PC-3 (cell line): ENCODE measurements around the gene TIGD6. TPM values are rescaled to one million over a fixed set of nuclear protein-coding genes. Genes with fewer than 3 reads are reported as not detected.

Experiments used
- ATAC-seq: fragments of 200-7000 bp; cut with Tn5 transposase; 2 replicates; pipeline ENCODE4 v1.9.1; 2020; ENCODE audit warnings: mild to moderate bottlenecking, moderate library complexity
- BruUV-seq: library from RNA; stranded (reverse); fragments of 400-500 nt; replicated peaks from 2 replicates; lab custom pipeline; 2021; lab: Mats Ljungman, UMichigan
- CTCF ChIA-PET: fragments of 300-600 bp; sonication (Branson Sonifier 250); formaldehyde crosslinking; loops from one replicate; lab custom pipeline; 2022; ENCODE audit warnings: antibody characterized with exemption; lab: Charles Lee
- POLR2A ChIA-PET: fragments of 300-600 bp; sonication (Branson Sonifier 250); formaldehyde crosslinking; loops from one replicate; lab custom pipeline; 2022; ENCODE audit warnings: antibody characterized with exemption; ENCODE audit not compliant: unreplicated experiment; lab: Charles Lee
- DNase-seq: peaks from one replicate; pipeline ENCODE4 v3.0.0-alpha.2; 2015
- H2AFZ ChIP-seq: fragments of 300-600 bp; sonication (generic); 2 replicates; pipeline ENCODE4 v1.6.0; 2016; ENCODE audit warnings: antibody characterized with exemption, low read length
- H3F3A ChIP-seq: fragments of 300-600 bp; sonication (generic); one replicate; pipeline ENCODE4 v1.6.0; 2017; ENCODE audit warnings: antibody characterized with exemption, low read length, control low read depth, mild to moderate bottlenecking; ENCODE audit not compliant: unreplicated experiment
- H3K27ac ChIP-seq: fragments of 300-600 bp; sonication (generic); 2 replicates; pipeline ENCODE4 v1.5.1; 2016; ENCODE audit warnings: mild to moderate bottlenecking, low read length
- H3K27me3 ChIP-seq: fragments of 300-600 bp; sonication (generic); 2 replicates; pipeline ENCODE4 v1.6.1; 2016; ENCODE audit warnings: low read length, mixed read lengths
- H3K36me3 ChIP-seq: fragments of 300-600 bp; sonication (generic); 2 replicates; pipeline ENCODE4 v1.6.1; 2016; ENCODE audit warnings: low read depth, mixed run types, low read length, mixed read lengths
- H3K4me1 ChIP-seq: fragments of 300-600 bp; sonication (generic); 2 replicates; pipeline ENCODE4 v1.5.1; 2016; ENCODE audit warnings: low read length; ENCODE audit not compliant: insufficient read depth
- H3K4me2 ChIP-seq: fragments of 300-600 bp; sonication (generic); 2 replicates; pipeline ENCODE4 v1.6.0; 2016; ENCODE audit warnings: low read length
- H3K4me3 ChIP-seq: fragments of 300-600 bp; sonication (generic); 2 replicates; pipeline ENCODE4 v1.5.1; 2016; ENCODE audit warnings: mild to moderate bottlenecking, low read length, mixed read lengths
- H3K79me2 ChIP-seq: fragments of 300-600 bp; sonication (generic); 2 replicates; pipeline ENCODE4 v1.6.1; 2017; ENCODE audit warnings: low read length, mixed read lengths
- H3K9ac ChIP-seq: fragments of 300-600 bp; sonication (generic); 2 replicates; pipeline ENCODE4 v1.6.0; 2016; ENCODE audit warnings: mild to moderate bottlenecking, low read length
- H3K9me2 ChIP-seq: fragments of 300-600 bp; sonication (generic); replicated peaks from 2 replicates; pipeline ENCODE4 v1.6.1; 2016; ENCODE audit warnings: mixed run types, low read length, mixed read lengths
- H3K9me3 ChIP-seq: fragments of 300-600 bp; sonication (generic); 2 replicates; pipeline ENCODE4 v1.6.1; 2016; ENCODE audit warnings: low read length, mixed read lengths
- H4K20me1 ChIP-seq: fragments of 300-600 bp; sonication (generic); 2 replicates; pipeline ENCODE4 v1.6.1; 2016; ENCODE audit warnings: low read length, mixed read lengths
- EZH2 ChIP-seq: fragments of 300-600 bp; sonication (generic); IDR thresholded peaks from one replicate; pipeline ENCODE4 v1.6.1; 2017; ENCODE audit warnings: antibody characterized with exemption, mild to moderate bottlenecking, low read length; ENCODE audit not compliant: unreplicated experiment
- EZH2phosphoT487 ChIP-seq: fragments of 300-600 bp; sonication (generic); IDR thresholded peaks from 2 replicates; pipeline ENCODE4 v1.6.1; 2018; ENCODE audit warnings: mild to moderate bottlenecking, antibody characterized with exemption, low read length, borderline replicate concordance
- intact Hi-C: fragments of 100-400 bp; cut with micrococcal nuclease; formaldehyde crosslinking; loops from 2 replicates; pipeline ENCODE4 v1.9.0; 2023
- total RNA-seq: library from RNA; depleted of rRNA; stranded (reverse); fragments of >200 nt; gene quantifications from 2 replicates; pipeline ENCODE4 v1.2.3, GENCODE V29; 2014
- TF ChIP-seq, protein P1 (sequence below): fragments of 300-600 bp; sonication (generic); conservative IDR thresholded peaks from 2 replicates; pipeline ENCODE4 v1.5.1; 2017; ENCODE audit warnings: antibody characterized with exemption, low read depth, mild to moderate bottlenecking, low read length

Gene TIGD6
- total RNA-seq, 1 experiment from 2014 or later: 3.8 TPM

DNA sequence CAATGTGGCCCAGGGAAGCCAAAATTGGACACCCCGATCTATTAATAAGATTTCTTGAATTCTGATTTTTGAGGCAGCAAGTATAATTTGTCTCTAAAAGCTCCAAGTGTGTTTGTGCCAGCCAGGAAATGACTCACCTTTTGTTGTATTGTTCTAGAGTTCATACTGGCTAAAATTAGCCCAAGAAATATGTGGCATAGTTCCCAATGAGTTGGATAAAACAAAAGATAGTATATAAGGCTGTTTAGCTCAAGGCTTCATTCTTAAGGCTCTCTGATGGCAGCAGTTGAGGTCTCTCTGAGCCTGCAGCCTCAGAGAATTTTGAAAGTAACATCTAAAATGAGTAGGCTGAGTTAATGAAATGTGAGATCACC is 21.7 kb upstream of the TIGD6 start:
- H3K36me3 ChIP-seq: peaks cover 73% of the 10 kb centered on the region
- TF ChIP-seq EZH2phosphoT487: no peak
- POLR2A ChIA-PET: interaction anchor here (0.7 to 1.0 kb wide), 2 partner anchors 15 to 22 kb away, joined by 3 to 5 read pairs; partner anchors contain the start of genes HMGXB3 and TIGD6
- DNase-seq: peak; percentile 90
- H3K9ac ChIP-seq: peak overlapping the region; percentile 28
- H3K27me3 ChIP-seq: no peaks in the 10 kb centered on the region
- no TSS peak for BruUV-seq
- ATAC-seq: peak; percentile 48
- no peak overlapping the region for H2AFZ ChIP-seq
- H3K9me3 ChIP-seq: no peaks in the 10 kb centered on the region
- H3F3A ChIP-seq: peaks cover 15% of the 10 kb centered on the region
- peaks cover 35% of the 10 kb centered on the region for H3K79me2 ChIP-seq
- H3K27ac ChIP-seq: peak overlapping the region; percentile 79
- peak overlapping the region; percentile 62 for H3K4me2 ChIP-seq
- CTCF ChIA-PET: interaction anchor here (0.7 kb wide), 1 partner anchor 13 kb away, joined by 4 read pairs; no protein-coding TSS in a partner anchor
- H3K4me3 ChIP-seq: peak overlapping the region; percentile 27; the same call in 1 of the 2 replicates
- peaks cover 47% of the 10 kb centered on the region for H3K4me1 ChIP-seq
- peaks cover 14% of the 10 kb centered on the region for H4K20me1 ChIP-seq
- intact Hi-C loops: loop anchor here (1.0 kb wide), 2 partner anchors 22 to 31 kb away; partner anchors contain the start of genes HMGXB3 and TIGD6
- no peaks in the 10 kb centered on the region for H3K9me2 ChIP-seq

DNA sequence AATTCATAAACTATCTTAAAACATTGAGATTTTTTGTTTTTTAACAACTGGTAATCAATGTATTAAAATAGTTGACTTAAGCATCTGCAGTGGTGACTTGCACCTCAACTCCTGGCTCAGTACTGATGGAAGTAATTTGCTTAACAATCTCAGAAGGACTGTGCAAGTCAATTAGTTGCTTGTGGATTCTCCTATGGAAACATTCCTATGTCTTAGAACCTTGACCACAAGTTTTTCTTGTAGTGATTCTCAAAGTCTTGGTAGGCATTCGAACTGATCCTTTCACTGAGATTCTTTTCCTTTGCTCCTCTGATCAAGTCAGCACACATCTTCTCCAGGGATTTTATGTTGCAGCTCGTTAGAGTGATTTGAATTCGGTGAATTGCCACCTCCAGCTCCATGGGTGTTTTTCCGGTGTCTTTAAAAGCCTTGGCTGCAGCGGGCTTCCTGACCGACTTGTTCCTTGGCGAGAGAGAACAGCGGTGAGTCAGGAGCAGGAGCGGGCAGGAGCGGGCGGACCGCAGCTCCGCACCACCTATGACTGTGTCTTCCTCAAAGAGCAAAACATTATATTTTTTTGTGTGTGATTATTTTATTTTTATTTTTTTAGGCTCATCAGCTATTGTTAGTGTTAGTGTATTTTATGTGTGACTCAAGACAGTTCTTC is 21.2 kb upstream of the TIGD6 start:
- peaks cover 68% of the 10 kb centered on the region for H3K36me3 ChIP-seq
- peaks cover 20% of the 10 kb centered on the region for H3F3A ChIP-seq
- peak overlapping the region; percentile 28 for H3K9ac ChIP-seq
- ChIA-PET POLR2A (interaction anchor here (0.7 to 1.0 kb wide), 2 partner anchors 21 to 403 kb away, joined by 3 to 4 read pairs; partner anchors contain the start of genes HMGXB3 and TIGD6), CTCF (interaction anchor here (0.7 kb wide), 1 partner anchor 13 kb away, joined by 4 read pairs; no protein-coding TSS in a partner anchor)
- peak; percentile 77 for ATAC-seq
- H3K27ac ChIP-seq: peak overlapping the region; percentile 79
- H3K79me2 ChIP-seq: peaks cover 35% of the 10 kb centered on the region
- intact Hi-C loops: loop anchor here (1.0 kb wide), 2 partner anchors 21 to 32 kb away; partner anchors contain the start of genes HMGXB3 and TIGD6
- BruUV-seq: no TSS peak
- H3K4me3 ChIP-seq: peak overlapping the region; percentile 27
- no peaks in the 10 kb centered on the region for H3K9me3 ChIP-seq
- peaks cover 52% of the 10 kb centered on the region for H3K4me1 ChIP-seq
- DNase-seq: peak; percentile 88
- no peak for TF ChIP-seq EZH2
- TF ChIP-seq, protein P1, sequence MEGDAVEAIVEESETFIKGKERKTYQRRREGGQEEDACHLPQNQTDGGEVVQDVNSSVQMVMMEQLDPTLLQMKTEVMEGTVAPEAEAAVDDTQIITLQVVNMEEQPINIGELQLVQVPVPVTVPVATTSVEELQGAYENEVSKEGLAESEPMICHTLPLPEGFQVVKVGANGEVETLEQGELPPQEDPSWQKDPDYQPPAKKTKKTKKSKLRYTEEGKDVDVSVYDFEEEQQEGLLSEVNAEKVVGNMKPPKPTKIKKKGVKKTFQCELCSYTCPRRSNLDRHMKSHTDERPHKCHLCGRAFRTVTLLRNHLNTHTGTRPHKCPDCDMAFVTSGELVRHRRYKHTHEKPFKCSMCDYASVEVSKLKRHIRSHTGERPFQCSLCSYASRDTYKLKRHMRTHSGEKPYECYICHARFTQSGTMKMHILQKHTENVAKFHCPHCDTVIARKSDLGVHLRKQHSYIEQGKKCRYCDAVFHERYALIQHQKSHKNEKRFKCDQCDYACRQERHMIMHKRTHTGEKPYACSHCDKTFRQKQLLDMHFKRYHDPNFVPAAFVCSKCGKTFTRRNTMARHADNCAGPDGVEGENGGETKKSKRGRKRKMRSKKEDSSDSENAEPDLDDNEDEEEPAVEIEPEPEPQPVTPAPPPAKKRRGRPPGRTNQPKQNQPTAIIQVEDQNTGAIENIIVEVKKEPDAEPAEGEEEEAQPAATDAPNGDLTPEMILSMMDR: no peak
- no peak for TF ChIP-seq EZH2phosphoT487
- no peaks in the 10 kb centered on the region for H3K9me2 ChIP-seq
- H3K4me2 ChIP-seq: peak overlapping the region; percentile 62
- no peak overlapping the region for H2AFZ ChIP-seq
- H4K20me1 ChIP-seq: peaks cover 17% of the 10 kb centered on the region
- no peaks in the 10 kb centered on the region for H3K27me3 ChIP-seq

DNA sequence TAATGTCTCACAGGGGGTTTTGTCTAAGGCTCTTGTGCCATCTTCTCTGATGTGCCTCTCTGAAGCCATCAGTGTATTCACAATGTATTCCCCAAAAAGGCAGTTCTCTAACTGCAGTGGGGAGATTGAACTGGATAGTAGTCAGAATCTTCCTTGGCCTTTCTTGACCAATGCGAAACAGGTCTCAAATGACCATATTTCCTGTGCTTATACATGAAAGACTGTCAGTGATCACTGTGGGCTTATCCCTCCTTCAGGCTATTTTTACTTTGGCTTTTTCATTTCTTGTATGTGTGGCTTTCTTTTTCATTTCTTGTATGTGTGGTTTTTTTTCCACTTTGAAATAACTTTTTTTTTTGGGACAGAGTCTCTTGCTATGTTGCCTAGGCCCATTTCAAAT is 19.8 kb upstream of the TIGD6 start:
- H3K79me2 ChIP-seq: peaks cover 46% of the 10 kb centered on the region
- H4K20me1 ChIP-seq: peaks cover 17% of the 10 kb centered on the region
- no peak overlapping the region for H2AFZ ChIP-seq
- H3K4me1 ChIP-seq: peaks cover 57% of the 10 kb centered on the region
- ChIA-PET POLR2A (interaction anchor here (0.9 kb wide), 1 partner anchor 20 kb away, joined by 3 read pairs; the partner anchor contains the start of gene TIGD6), CTCF (no interaction called here)
- DNase-seq: no peak
- TF ChIP-seq EZH2: no peak
- TF ChIP-seq EZH2phosphoT487: no peak
- TF ChIP-seq, protein P1: no peak
- H3K27ac ChIP-seq: no peak overlapping the region
- H3K9me2 ChIP-seq: no peaks in the 10 kb centered on the region
- H3K9me3 ChIP-seq: no peaks in the 10 kb centered on the region
- no peaks in the 10 kb centered on the region for H3K27me3 ChIP-seq
- no TSS peak for BruUV-seq
- H3K36me3 ChIP-seq: peaks cover 73% of the 10 kb centered on the region
- no peak overlapping the region for H3K9ac ChIP-seq
- no peak for ATAC-seq
- peaks cover 23% of the 10 kb centered on the region for H3F3A ChIP-seq
- H3K4me3 ChIP-seq: no peak overlapping the region
- no peak overlapping the region for H3K4me2 ChIP-seq
- intact Hi-C loops: no loop called here
